Measurements from ENCODE around the gene GAD1. TPM values are rescaled to one million over a fixed set of nuclear protein-coding genes. Genes with fewer than 3 reads are reported as not detected.

GAD1 gene
- total and polyA plus RNA-seq, 2 of the 8 experiments (the other 6 are each of a cell fraction or from before 2014, with no cell fraction given): 0.65 to 1.0 TPM

GRCh38 chr2:170843656-170844055 lies 27.0 kb downstream of the GAD1 start (continued):
- TF ChIP-seq SAP30 (IDR thresholded peaks at IDR 0.05; ENCODE audit: insufficient read depth, insufficient replicate concordance, low read length) (no peak), RAD21 (IDR thresholded peaks at IDR 0.05 in 1 of 2, conservative IDR thresholded peaks at IDR 0.05 in 1 of 2; ENCODE audit: low read depth in 2 of 2, low read length in 2 of 2) (no peak), CTBP2 (IDR thresholded peaks at IDR 0.05; ENCODE audit: borderline replicate concordance, insufficient read depth, insufficient read length, low read length) (no peak), JUND (IDR thresholded peaks at IDR 0.05; ENCODE audit: low read length) (no peak), SIX5 (IDR thresholded peaks at IDR 0.05; ENCODE audit: low read depth, low read length) (no peak)
